ENCODE results near the gene S100A7.
A peak's percentile ranks its signal among the peaks of the same experiment; 100 is the strongest.

The S100A7 gene
- long read RNA-seq, donor 1 = 0 reads
- long read RNA-seq, donor 2 = 0 reads
- long read RNA-seq, donor 3 = 0 reads
- long read RNA-seq, donor 4 = 0 reads
- long read RNA-seq, donor 5 = 0 reads
- long read RNA-seq, donor 6 = 0 reads
- long read RNA-seq, donor 7 = 0 reads
- long read RNA-seq, donor 8 = 0 reads

DNA sequence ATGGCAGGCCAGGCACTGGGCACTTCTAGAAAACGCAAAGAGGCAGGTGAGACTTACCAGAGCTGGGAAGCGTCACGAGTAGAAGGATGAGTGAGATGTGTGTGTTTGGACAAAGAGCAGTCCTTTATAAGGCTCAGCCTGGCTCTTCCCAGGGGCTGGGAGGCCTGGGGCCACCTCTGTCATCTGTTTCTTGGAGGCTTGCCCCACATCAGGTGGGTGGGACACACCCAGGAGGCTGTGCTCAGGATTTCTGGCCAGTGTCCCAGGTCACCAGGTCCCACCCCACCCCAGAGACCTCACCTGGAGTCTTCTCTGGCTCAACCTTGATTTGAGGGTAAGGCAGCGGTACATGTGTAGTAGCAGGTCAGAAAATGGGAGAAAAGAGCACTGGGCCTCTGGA lies at the start of gene S100A7:
Gene S100A7, minus strand, starts transcription at position 101 of the 400 bp plus-strand sequence. CDS start 1,638 bp downstream, outside the sequence.
- DNase-seq = no peak

DNA sequence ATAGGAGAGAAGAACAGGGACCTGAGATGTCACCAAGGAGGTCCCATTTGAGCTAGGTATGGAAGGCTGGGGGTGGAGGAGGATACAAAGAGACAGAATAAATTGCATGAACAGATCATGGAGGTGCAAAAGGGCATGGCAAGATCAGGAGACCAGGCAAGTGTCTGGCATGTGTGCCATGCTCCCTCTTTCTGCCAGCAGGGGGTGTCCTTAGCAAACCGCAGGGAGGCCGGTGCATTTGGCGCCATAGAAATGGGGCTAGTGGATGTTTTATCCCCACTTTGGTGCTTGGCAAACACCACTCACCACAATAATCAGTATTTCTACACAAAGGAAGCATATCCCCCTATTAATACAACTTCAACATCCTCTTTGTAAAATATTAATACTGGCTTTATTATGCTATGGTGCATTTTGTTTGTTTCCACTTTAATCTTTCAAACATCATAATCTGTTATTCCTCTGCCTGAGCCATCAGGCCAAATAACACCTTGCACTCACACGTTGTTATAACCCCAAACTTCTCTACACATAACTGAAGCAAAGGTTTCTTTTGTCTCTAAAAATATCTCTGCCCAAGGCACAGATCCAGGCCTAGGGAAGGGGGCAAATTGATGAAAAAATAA lies 49.4 kb upstream of the S100A7 start:
- DNase-seq = no peak

DNA sequence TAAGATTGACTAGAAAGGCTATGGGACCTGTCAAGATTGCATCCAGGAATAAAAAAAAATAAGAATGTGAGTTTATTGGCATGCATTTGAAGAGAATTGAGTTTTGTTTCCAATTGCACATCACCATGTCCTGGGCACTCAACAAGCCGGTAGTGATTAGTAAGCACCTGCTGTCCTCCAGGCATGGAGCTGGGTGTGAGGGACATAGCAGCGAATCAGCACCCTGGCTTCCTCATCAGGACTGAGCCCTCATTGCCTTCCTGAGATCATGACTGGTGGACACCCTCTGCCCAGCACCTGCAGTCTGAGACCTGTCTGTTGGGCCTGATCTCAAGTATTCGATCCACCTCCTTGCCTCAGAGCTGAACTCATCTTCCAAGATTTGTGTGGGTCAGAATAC lies 48.6 kb upstream of the S100A7 start:
- no peak for DNase-seq

DNA sequence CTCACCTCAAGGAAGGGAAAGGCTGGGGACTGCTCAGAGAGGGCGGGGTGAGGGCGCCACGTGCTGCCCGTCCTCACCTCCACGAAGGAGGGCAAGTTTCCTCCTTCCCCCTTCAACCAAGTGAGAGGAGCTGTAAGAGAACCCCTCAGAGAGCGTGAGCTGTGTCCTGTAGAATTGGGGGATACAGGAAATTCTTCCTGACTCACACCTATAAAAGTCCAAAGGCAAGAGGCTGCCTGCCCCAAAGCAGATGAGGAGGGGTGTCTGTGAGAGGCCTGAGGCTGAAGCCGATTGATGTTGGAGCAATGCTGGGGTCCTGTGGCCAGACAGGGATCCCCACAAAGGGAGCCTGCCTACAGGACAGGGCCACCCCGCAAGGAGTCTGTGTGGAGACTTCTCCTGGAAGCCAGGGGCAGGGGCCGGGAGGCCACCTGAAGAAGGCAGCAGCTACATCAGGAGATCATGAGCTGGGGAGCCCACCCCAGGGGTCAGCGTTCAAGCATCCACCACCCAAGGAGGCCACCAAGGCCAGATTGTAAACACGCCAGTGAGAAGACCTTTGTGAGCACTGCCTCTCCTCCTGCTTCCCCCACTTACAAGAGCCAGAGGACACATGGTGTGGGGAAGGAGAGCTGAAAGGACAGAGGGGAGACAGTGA lies 47.6 kb upstream of the S100A7 start:
- no peak for DNase-seq

DNA sequence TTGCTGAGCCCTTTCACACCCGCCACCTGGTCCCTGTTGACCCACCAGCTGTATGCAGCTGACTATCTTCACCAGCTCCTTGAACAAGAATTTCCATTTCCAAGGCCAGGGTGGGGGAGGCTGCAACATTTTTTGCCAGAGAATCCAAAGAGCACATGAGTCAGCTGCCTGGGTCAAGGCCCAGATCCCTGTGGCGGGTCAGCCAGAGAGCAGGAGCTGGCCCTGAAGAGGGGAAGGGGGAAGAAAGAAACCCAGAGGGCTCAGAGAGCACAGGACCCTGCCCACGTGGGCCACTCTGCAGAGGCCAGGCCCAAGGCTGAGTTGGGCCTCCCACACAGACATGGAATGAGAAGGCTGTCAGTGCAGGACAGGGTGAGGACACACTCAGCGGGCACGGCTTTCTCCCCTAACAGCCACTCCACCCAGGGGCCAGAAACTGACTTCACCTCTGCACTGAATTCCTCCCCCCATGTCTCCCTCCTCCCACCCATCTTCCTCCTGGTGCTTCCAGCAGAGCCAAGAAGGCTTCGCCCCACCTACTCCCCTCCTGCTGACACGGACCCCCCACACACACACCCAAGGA lies 46.5 kb upstream of the S100A7 start:
- DNase-seq = peak; percentile 59

DNA sequence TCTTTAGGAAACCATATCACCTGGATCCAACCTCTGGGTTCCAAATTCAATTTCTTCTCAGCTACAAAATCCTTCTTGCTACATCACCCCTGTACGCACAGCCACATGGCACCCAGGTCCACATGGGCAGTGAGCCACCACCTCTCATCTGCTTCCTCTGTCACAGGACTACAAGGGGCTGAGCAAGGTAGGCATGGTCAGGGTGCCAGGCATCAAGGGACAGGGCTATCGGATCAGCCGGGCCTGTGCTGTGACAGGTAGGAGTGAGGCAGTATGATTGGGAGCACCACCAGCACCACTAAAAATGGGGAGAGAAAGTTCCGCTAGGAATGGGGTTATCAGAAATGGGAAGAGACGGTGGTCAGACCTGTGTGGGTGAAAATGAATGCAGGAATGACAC lies 45.9 kb upstream of the S100A7 start:
- DNase-seq = no peak

DNA sequence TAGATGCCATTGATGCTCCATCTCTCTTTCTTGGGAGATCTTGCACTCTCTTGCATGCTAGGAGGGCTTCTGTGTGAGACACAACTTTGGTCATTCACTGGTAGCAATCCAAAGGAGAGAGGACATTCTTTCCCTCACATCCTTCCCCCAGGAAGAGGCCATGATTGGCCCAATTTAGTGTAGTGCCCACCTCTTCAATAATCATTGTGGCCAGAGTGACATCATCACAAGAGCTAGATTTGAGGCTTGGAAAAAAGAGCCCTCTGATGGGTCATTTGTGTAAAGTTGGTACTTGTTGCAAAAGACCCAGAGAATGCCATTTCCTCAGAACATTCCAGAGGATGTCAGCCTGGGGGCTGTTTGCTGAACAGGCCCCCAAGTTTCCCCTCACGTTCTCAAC lies 45.1 kb upstream of the S100A7 start:
- DNase-seq = no peak

DNA sequence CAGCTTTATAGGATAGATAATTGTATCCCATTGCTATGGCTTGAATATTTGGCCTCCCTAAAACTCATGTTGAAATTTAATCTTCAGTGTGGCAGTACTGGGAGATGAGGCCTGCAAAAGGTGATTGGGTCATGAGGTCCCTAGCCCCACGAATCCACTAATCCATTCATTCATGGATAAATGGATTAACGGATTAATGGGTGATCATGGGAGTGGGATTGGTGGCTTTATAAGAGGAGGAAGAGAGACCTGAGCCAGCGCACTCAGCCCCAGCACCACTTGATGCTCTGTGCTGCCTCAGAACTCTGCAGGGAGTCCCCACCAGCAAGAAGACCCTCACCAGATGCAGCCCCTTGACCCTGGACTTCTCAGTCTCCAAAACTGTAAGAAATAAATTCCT lies 43.3 kb upstream of the S100A7 start:
- DNase-seq = no peak

DNA sequence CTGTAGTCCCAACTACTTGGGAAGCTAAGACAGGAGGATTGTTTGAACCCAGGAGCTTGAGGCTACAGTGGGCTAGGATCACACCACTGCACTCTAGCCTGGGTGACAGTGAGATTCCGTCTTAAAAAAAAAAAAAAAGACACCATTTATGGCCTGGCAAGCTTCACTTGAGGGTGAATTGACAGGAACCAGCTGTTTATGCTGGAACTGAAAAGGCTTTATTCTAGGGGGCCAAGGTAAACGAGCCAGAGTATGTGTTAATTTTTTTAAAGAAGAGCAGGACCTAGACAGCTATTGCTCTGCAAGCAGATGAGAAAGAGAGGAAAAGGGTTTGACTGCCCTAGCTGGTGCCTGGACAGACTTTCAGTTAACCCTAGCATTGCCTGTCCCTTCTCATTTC lies 38.3 kb upstream of the S100A7 start:
- DNase-seq = no peak

DNA sequence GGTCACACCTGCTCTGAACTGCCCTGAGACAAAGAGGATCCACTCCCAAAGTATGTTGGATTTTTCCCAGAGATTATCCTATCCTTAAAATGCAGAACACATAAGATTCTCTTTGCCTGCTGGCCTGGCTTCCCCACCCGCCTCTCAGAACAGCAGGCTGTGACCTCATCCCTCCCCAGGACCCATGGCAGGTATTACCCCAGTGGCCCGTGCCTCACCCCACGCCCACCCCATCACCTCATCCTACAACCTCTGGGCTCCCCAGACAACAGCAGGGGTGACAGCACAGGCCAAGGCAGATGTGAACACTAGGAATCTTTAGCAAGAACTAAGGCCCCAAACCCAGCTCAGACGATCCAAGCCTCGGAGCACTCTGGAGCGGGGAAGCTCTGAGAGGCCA lies 35.1 kb upstream of the S100A7 start:
- DNase-seq = no peak

DNA sequence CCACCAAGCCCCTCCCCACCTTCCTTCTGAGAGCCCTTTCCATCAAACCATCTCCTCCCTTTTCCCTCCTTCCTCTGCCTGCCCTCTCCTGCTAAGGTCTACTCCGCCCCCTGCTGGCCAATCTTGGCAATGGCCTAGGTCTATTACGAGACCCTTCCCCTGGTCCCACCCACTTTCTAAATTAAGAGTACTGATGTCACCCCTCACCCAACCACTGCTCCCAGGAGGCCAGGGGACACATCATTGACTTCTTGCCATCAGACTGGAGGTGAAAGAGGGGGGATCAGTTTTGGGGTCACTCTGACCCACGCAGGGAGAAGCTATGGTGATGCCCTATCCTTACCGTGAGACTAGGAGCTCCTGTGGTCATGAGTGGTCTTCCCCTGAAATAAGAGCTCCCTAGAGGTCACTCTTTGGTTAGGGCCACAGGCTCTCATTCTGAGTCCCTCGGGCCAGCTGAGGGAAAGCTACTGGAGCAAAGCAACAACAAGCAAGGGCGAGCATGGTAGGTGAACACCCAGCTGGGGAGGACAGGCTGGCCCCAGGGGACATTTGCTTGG lies 34.6 kb upstream of the S100A7 start:
- peak; percentile 66 for DNase-seq

DNA sequence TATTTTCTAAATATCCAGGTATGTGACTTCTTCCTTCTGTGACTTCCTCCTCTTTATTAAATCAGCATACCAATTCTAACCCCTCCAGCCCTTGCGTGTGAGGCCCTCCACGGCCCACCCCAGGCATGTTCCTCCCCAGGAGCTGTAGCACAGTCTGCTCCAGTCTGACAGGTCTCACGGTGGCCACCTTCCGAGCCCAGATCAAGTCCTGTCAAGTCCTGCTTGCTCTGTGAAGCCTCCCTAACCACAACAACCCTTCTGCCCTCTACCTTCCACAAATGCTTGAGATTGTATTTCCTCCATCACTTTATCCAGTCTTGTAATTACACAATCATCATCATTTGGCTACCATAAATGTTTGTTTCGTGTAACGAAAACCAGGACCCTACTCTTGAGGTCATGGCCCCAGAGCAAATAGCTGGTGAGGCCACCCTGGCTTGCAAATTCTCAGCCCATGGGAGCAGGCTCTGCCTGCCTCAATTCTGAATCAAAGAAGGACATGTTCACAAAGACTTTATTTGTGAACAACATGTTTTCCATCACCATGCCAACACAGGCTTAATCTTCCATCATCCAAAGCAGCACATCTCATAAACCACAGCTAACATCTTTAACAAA lies 33.0 kb upstream of the S100A7 start:
- DNase-seq = no peak

DNA sequence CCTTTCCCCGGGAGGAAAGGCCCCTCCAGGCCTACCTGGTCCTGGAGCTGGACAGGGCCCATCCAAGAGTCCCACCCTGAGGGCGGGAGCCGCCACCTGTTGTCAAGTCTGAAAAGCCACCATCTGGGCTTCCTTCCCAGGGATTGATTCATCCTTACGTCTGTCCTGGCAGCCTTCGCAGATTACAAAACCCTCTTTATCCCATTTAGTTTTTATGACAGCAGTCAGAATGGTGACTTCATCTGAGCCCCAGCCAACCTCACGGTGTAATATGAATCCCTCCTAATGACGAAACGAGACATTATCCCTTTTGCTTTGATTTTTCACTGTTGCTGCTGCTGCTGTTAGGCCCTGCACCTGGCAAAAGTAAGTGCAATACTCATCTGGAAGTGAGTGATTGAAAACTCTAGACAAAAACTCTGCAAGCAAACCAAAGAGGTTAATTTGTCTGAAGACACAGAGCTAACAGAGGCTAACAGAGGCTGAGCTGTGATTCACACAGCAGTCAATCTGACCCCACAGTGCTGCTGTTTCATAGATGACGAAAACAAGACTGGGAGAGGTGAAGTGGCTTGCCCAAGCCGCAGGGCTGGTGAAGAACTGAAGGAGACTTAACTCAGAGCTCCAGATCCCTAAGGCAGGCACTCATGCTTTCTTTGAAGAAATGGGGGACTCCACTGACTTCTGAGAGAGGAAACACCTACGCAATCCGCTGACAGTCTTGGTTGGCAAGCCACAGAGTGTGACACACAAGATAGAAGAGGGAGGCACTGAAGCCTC lies 30.0 kb upstream of the S100A7 start:
- DNase-seq = no peak

DNA sequence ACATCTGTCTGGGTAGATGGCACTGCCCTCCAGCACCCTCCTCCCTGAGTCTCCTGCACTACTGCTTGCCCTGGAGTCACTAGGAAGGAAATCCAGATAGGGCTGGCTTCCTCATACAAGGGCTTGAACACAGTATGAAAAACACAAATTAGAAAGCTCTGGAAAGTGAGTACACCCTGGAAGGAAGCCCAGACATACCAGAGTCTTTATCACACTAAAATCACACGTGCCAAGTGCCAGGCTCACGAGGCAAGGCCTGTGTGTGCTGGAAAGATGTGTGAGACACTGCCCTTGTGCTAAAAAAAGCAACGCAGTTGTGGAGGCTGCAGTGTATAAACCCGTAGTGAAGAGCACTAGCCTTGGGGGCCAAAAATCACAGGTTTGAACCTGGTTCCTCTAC lies 28.3 kb upstream of the S100A7 start:
- no peak for DNase-seq

DNA sequence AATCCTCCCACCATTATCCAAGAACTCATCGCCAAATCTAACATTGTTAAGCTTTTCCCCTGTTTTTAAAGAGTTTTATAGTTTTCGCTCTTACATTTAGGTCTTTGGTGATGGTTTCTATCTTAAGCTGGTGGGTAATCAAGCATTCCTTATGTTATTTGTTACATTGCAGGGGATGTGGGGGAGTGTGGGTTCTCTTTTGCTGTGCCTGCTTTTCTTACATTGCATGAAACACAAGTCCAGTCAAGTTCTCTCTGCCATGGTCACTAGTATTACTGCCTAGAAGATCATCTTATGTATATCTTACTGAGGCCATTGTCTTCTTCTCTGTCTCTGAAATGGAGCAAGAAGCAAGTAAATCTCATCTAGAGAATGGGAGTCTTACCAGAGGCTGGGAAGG lies 27.3 kb upstream of the S100A7 start:
- no peak for DNase-seq

DNA sequence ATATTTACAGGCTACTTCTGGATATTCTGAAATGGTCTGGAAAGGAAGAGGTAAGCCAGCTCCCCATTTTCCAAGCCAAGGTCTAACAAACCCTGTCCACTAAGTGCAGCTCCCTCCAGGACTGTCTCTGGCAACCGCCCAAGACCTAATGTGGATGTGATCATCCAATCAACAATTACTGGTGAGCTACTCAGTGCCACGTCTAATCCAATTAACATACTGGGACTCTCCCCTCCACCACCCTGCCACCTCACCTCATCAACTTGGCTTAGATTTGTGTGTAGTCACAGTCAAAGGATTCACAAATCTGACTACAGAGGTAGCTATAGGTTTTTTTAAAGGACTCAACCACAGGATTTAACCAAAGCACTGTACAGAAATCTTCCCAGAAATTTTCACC lies 25.4 kb upstream of the S100A7 start:
- no peak for DNase-seq

DNA sequence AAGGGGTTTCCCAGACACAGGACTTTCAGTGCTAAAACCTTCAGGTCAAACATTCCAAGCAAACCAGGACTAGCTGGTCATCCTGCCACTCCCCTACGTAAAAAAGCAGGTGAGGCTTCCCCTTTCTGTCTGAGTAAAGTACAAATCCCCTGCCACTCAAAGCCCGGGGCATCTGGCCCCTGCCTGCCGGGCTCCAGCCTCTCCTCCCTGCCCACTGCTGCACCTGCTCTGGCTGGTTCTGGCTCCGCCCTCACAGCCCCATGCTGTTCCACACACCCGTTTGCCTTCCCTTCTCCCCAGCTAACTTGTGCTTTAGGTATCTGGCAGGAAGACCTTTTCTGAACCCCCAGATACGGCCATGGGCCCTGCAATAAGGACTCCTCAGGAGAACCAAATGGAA lies 23.3 kb upstream of the S100A7 start:
- no peak for DNase-seq

DNA sequence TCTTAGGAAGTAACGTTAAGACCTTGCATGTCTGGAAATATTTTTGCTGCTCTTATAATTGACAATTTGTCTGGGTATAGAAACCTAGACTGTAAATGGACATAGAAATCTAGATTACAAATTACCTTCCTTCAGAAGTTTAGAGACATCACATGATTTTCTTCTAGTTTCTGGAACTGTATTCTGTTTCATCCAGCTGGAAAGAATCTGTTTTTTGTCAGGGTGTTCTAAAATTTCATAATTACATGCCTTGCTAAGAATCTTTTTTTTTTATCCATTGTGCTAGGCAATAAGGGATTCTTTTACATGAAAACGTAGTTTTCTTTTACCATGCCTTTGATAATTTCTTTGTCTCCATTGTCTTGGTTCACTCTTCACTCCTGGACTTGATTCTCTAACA lies 20.7 kb upstream of the S100A7 start:
- no peak for DNase-seq

DNA sequence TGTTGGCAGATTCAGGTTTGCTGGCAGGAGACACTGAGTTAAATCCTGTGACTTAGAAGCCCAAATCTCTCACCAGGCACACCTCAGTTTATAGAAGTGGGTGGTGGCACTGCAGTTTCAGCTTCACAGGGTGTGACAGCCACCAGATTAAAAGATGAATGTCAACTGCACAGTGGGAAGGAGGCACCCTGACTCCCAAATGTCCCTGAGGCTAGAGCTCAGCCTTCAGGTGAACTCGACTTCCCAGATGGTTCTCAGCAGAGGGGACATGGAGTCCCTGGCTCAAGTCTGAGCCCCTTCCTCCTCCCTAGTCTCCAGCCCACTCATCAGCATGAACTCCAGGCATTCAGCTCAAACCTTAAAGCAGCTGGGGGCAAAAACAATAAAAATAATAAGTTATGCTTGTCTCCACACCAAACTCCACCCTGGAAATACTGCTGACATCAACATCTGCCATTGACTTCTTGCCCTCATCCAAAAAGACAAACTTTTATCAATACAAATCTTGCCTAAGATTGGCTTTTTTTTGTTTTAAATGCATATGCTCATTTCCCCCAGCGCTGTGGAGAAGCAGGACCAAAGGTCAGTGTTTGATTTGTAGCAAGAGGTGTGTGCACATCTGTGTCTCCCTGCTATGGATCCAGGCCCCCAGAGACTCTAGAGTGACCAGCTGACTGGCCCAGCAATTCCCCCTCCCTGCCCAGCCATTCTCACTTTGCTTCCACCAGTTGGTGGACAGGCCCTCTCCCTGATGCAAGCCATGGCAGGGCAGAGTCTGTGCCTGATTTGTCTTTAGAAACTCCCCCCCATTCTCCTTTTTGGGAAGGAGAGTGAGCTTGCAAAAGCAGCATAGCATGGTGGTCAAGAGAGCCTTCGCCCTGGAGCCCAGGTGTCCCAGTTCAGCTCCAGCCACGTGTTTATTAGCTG lies 18.5 kb upstream of the S100A7 start:
- DNase-seq = no peak

DNA sequence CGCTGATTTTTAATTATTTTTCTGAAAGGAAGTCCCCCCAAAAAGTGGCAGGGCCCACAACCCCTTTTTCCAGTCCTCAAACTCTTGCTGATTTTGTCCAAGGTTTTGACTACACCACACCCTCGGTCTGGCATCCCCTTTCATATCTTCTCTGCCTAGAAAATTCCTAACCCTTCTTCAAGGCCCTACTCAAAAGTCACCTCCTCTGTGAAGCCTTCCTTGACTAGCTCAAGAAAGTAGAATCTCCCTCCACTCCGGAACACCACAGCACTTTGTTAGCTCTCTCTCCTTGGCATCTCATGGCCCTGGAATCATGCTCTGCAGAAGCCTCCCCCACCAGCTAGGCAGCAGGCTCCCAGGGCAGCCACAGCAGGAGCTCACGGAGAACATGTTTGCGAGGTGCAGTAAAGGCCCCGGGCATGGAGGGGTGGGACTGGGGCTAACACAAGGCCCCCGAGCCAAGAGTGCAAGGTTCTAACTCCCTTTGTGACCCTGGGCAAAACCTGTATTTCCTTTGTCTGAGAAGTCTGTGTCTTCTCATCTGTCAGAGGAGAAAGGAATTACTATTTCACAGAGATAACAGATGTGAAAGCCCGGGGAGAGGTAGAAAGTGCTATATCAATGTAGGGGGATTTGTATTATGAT lies 17.7 kb upstream of the S100A7 start:
- no peak for DNase-seq
